Neural cell (in vitro differentiated cells): ENCODE data around the gene ERG28. TPM values are rescaled to one million over a fixed set of nuclear protein-coding genes. Genes with fewer than 3 reads are reported as not detected.

Source experiments
- H2AFZ ChIP-seq: fragments of 200-600, 300-800 bp; sonication (generic), shearing (Covaris generic); 2 replicates; pipeline ENCODE4 v1.6.0; 2014; ENCODE audit warnings: low read depth, mild to moderate bottlenecking, antibody characterized with exemption, low read length, moderate library complexity
- H3F3A ChIP-seq: fragments of 200-600 bp; shearing (Covaris generic); 2 replicates; pipeline ENCODE4 v1.6.1; 2016; ENCODE audit warnings: mild to moderate bottlenecking, moderate library complexity, mixed read lengths, antibody characterized with exemption, low read length; ENCODE audit not compliant: insufficient read depth, poor library complexity, severe bottlenecking
- H3K27ac ChIP-seq: fragments of 200-600, 300-800 bp; sonication (generic), shearing (Covaris generic); 2 replicates; pipeline ENCODE4 v1.5.1; 2014; ENCODE audit warnings: mild to moderate bottlenecking, low read length, moderate library complexity
- H3K27me3 ChIP-seq: fragments of 300-800, 200-600 bp; sonication (generic), shearing (Covaris generic); 2 replicates; pipeline ENCODE4 v1.6.0; 2014; ENCODE audit warnings: mild to moderate bottlenecking, low read depth, low read length, moderate library complexity; ENCODE audit not compliant: insufficient read depth
- H3K36me3 ChIP-seq: fragments of 300-800, 200-600 bp; sonication (generic), shearing (Covaris generic); 2 replicates; pipeline ENCODE4 v1.5.1; 2014; ENCODE audit warnings: mild to moderate bottlenecking, antibody characterized with exemption, low read length, moderate library complexity; ENCODE audit not compliant: insufficient read depth
- H3K4me2 ChIP-seq: fragments of 300-800, 200-600 bp; sonication (generic), shearing (Covaris generic); 2 replicates; pipeline ENCODE4 v1.6.0; 2014; ENCODE audit warnings: mild to moderate bottlenecking, low read length
- H3K4me3 ChIP-seq: fragments of 300-800, 200-600 bp; sonication (generic), shearing (Covaris generic); 2 replicates; pipeline ENCODE4 v1.5.1; 2014; ENCODE audit warnings: mild to moderate bottlenecking, low read length, moderate library complexity
- H3K79me2 ChIP-seq: fragments of 200-600 bp; shearing (Covaris generic); replicated peaks from 2 replicates; pipeline ENCODE4 v1.6.0; 2014; ENCODE audit warnings: mild to moderate bottlenecking, low read length, moderate library complexity; ENCODE audit not compliant: insufficient read depth
- H3K9ac ChIP-seq: fragments of 300-800, 200-600 bp; sonication (generic), shearing (Covaris generic); 2 replicates; pipeline ENCODE4 v1.6.1; 2016; ENCODE audit warnings: mild to moderate bottlenecking, low read length, mixed read lengths
- H3K9me2 ChIP-seq: fragments of 200-600 bp; shearing (Covaris generic); 2 replicates; pipeline ENCODE4 v1.6.1; 2016; ENCODE audit warnings: mild to moderate bottlenecking, low read length, mixed read lengths; ENCODE audit not compliant: insufficient read depth
- H3K9me3 ChIP-seq: fragments of 200-600, 300-800 bp; sonication (generic), shearing (Covaris generic); 2 replicates; pipeline ENCODE4 v1.6.1; 2016; ENCODE audit warnings: mild to moderate bottlenecking, mixed run types, low read length, moderate library complexity, mixed read lengths
- H4K20me1 ChIP-seq: fragments of 200-600 bp; shearing (Covaris generic); 2 replicates; pipeline ENCODE4 v1.6.1; 2016; ENCODE audit warnings: mild to moderate bottlenecking, mixed run types; ENCODE audit not compliant: insufficient read depth
- EP300 ChIP-seq: fragments of 450-650 bp; conservative IDR thresholded peaks from 2 replicates; pipeline ENCODE4 v1.6.1; 2014; ENCODE audit warnings: antibody characterized with exemption, mild to moderate bottlenecking, moderate library complexity; ENCODE audit not compliant: poor library complexity, severe bottlenecking
- EZH2 ChIP-seq: fragments of 200-600, 300-800 bp; shearing (Covaris generic), sonication (generic); IDR thresholded peaks from 2 replicates; pipeline ENCODE4 v1.6.1; 2014; ENCODE audit warnings: antibody characterized with exemption, low read length, borderline replicate concordance, mild to moderate bottlenecking; ENCODE audit not compliant: insufficient read depth, poor library complexity, severe bottlenecking
- MXI1 ChIP-seq: fragments of 450-650 bp; conservative IDR thresholded peaks from 2 replicates; pipeline ENCODE4 v1.6.1; 2014; ENCODE audit warnings: antibody characterized with exemption, mild to moderate bottlenecking; ENCODE audit not compliant: poor library complexity, severe bottlenecking
- POLR2AphosphoS5 ChIP-seq: IDR thresholded peaks from 2 replicates; pipeline ENCODE4 v1.6.1; 2012
- RAD21 ChIP-seq: fragments of 450-650 bp; conservative IDR thresholded peaks from 2 replicates; pipeline ENCODE4 v1.6.1; 2014; ENCODE audit warnings: antibody characterized with exemption, mild to moderate bottlenecking, moderate library complexity
- SMC3 ChIP-seq: fragments of 450-650 bp; conservative IDR thresholded peaks from 2 replicates; pipeline ENCODE4 v1.6.1; 2014; ENCODE audit warnings: antibody characterized with exemption, mild to moderate bottlenecking, moderate library complexity; ENCODE audit not compliant: poor library complexity
- TAF1 ChIP-seq: IDR thresholded peaks from 2 replicates; pipeline ENCODE4 v1.6.1; 2012; ENCODE audit warnings: low read depth
- polyA plus RNA-seq: library from polyadenylated mRNA; depleted of rRNA; stranded (reverse); fragments of >200 nt; gene quantifications from 2 replicates; pipeline ENCODE4 v1.2.3, GENCODE V29; 2014
- TF ChIP-seq, protein P1 (sequence below): IDR thresholded peaks from 2 replicates; pipeline ENCODE4 v1.6.1; 2012; ENCODE audit warnings: borderline replicate concordance
- TF ChIP-seq, protein P2 (sequence below): fragments of 450-650 bp; IDR thresholded peaks from 2 replicates; pipeline ENCODE4 v1.5.1; 2014; ENCODE audit warnings: antibody characterized with exemption, mild to moderate bottlenecking, moderate library complexity; ENCODE audit not compliant: poor library complexity, severe bottlenecking

The ERG28 gene
- polyA plus RNA-seq, 1 donor from 2014 or later: 23.4 TPM

DNA sequence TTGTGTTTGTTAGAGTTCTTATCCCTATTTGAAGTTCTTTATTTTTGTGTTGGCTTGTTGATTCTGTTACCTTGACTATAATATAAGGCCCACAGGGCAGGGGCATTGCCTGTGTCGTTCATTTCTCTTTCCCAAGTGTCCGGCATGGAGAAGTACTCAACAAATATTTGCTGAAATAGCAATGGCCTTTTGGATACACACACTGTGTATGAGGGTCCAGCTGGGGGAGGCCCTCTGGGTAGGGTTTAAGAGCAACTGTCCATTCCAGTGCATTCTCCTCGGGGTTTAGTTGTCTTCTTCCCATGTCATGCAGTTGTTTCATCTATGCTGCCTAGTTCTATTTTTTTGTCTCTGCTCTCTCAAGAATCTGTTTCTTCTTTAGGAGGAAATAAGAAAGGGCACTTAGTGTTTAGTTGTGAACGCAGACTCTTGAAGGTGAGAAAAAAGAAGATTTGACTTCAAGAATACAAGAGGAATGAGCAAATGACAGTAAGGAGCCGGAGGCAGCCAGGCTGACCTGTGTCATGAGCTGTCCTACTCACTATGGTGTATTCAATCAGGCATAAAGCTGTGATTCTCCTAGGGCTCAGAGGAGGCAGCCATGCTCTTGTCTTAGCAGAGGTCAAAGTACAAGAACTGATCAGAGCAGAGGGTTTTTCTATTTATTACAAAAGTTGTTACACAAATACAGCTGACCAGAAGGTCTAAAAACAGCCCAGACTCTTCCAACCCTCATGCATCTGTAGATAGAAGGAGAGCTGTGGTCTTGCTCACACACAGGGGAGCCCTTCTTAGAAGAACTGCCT, 10.2 kb downstream of the ERG28 start:
- H3K36me3 ChIP-seq: no peaks in the 10 kb centered on the region
- TF ChIP-seq, protein P1, sequence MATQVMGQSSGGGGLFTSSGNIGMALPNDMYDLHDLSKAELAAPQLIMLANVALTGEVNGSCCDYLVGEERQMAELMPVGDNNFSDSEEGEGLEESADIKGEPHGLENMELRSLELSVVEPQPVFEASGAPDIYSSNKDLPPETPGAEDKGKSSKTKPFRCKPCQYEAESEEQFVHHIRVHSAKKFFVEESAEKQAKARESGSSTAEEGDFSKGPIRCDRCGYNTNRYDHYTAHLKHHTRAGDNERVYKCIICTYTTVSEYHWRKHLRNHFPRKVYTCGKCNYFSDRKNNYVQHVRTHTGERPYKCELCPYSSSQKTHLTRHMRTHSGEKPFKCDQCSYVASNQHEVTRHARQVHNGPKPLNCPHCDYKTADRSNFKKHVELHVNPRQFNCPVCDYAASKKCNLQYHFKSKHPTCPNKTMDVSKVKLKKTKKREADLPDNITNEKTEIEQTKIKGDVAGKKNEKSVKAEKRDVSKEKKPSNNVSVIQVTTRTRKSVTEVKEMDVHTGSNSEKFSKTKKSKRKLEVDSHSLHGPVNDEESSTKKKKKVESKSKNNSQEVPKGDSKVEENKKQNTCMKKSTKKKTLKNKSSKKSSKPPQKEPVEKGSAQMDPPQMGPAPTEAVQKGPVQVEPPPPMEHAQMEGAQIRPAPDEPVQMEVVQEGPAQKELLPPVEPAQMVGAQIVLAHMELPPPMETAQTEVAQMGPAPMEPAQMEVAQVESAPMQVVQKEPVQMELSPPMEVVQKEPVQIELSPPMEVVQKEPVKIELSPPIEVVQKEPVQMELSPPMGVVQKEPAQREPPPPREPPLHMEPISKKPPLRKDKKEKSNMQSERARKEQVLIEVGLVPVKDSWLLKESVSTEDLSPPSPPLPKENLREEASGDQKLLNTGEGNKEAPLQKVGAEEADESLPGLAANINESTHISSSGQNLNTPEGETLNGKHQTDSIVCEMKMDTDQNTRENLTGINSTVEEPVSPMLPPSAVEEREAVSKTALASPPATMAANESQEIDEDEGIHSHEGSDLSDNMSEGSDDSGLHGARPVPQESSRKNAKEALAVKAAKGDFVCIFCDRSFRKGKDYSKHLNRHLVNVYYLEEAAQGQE: no peak
- no peak for TF ChIP-seq SMC3
- TF ChIP-seq, protein P2, sequence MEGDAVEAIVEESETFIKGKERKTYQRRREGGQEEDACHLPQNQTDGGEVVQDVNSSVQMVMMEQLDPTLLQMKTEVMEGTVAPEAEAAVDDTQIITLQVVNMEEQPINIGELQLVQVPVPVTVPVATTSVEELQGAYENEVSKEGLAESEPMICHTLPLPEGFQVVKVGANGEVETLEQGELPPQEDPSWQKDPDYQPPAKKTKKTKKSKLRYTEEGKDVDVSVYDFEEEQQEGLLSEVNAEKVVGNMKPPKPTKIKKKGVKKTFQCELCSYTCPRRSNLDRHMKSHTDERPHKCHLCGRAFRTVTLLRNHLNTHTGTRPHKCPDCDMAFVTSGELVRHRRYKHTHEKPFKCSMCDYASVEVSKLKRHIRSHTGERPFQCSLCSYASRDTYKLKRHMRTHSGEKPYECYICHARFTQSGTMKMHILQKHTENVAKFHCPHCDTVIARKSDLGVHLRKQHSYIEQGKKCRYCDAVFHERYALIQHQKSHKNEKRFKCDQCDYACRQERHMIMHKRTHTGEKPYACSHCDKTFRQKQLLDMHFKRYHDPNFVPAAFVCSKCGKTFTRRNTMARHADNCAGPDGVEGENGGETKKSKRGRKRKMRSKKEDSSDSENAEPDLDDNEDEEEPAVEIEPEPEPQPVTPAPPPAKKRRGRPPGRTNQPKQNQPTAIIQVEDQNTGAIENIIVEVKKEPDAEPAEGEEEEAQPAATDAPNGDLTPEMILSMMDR: no peak
- no peak for TF ChIP-seq RAD21
- TF ChIP-seq EP300: no peak
- TF ChIP-seq TAF1: no peak
- no peak for TF ChIP-seq EZH2
- no peak for TF ChIP-seq MXI1
- no peak for TF ChIP-seq POLR2AphosphoS5
- no peak overlapping the region for H3K9ac ChIP-seq
- no peak overlapping the region for H2AFZ ChIP-seq
- no peak overlapping the region for H3K4me3 ChIP-seq
- no peak overlapping the region for H3K27ac ChIP-seq
- H3F3A ChIP-seq: no peaks in the 10 kb centered on the region
- no peaks in the 10 kb centered on the region for H3K79me2 ChIP-seq
- H4K20me1 ChIP-seq: no peaks in the 10 kb centered on the region
- H3K27me3 ChIP-seq: no peaks in the 10 kb centered on the region
- H3K9me2 ChIP-seq: no peaks in the 10 kb centered on the region
- no peak overlapping the region for H3K4me2 ChIP-seq
- H3K9me3 ChIP-seq: no peaks in the 10 kb centered on the region

DNA sequence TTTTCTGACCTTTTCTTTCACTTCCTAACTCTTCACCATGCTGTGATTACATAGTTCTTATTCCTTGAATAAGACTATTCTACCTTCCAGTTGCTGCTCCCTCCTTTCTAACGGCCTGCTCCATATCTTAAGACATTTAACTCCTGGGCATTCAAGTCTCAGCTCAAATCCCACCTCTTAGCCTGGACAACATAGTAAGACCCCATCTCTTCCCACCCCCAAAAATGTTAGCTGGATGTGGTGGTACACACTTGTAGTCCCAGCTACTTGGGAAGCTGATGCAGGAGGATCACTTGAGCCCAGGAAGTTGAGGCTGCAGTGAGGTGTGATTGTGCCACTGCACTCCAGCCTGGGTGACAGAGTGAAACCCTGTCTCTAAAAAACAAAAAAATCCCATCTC, 10.9 kb downstream of the ERG28 start:
- Histone ChIP-seq H3K9me3 (no peaks in the 10 kb centered on the region), H3K27me3 (no peaks in the 10 kb centered on the region), H3K9me2 (no peaks in the 10 kb centered on the region), H3K27ac (no peak overlapping the region), H3K4me3 (no peak overlapping the region), H3K36me3 (no peaks in the 10 kb centered on the region), H2AFZ (no peak overlapping the region), H3K4me2 (no peak overlapping the region), H4K20me1 (no peaks in the 10 kb centered on the region), H3K79me2 (no peaks in the 10 kb centered on the region), H3F3A (no peaks in the 10 kb centered on the region), H3K9ac (no peak overlapping the region)
- no peak for TF ChIP-seq EZH2
- no peak for TF ChIP-seq SMC3
- TF ChIP-seq, protein P1: no peak
- TF ChIP-seq, protein P2: no peak
- TF ChIP-seq TAF1: no peak
- TF ChIP-seq RAD21: no peak
- TF ChIP-seq MXI1: no peak
- TF ChIP-seq EP300: no peak
- no peak for TF ChIP-seq POLR2AphosphoS5
